C4-2B (cell line): Measurements from ENCODE around the gene STK4.

Source experiments
- H3K27ac ChIP-seq: fragments of 450-650 bp; 2 replicates; pipeline ENCODE4 v1.5.1; 2017
- ZFX ChIP-seq: fragments of 450-650 bp; IDR thresholded peaks from 2 replicates; pipeline ENCODE4 v1.6.1; 2017
- TF ChIP-seq, protein P1 (sequence below): fragments of 450-650 bp; conservative IDR thresholded peaks from 2 replicates; pipeline ENCODE4 v1.5.1; 2017; ENCODE audit warnings: mild to moderate bottlenecking

Gene STK4

DNA sequence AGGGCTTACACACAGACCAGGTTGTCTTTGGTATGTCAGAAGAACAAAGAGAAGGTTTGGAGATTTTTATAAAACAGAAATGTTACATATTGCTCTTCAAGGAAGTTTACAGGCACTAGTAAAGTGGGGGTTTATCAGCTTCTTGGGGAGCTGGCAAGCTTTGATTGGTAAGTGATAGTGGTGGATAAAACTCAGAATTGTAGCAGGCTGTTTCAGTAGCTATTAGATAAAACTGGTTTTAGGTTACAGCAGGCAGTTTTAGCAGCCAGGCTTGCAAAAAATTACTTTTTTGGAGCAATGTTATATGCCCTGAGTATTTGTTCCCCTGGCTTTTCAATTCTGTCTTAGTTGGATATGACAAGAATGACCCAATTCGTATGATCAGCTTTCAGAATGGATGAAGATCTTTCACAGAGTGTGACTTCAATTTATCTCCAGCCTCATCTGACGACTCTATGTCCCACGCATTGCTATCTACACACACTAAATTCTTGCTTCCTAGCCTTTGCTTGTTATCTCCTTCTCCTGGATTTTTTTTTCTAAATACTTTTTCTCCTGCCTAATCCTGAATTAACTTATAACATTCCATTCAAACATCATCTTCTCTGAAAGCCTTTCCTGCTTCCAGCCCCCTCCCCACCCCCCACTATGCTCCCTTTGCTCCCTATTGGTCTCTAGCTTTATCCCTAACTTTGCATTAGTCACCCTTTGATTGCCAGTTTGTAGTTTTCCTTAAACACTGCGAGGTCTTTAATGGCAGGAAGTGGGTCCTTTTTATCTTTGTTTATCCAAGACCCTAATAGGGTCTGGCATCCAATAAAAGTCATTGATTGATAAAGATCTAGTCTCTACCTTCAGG lies 5.1 kb upstream of the STK4 start:
- H3K27ac ChIP-seq, result no peak overlapping the region
- TF ChIP-seq, protein P1, sequence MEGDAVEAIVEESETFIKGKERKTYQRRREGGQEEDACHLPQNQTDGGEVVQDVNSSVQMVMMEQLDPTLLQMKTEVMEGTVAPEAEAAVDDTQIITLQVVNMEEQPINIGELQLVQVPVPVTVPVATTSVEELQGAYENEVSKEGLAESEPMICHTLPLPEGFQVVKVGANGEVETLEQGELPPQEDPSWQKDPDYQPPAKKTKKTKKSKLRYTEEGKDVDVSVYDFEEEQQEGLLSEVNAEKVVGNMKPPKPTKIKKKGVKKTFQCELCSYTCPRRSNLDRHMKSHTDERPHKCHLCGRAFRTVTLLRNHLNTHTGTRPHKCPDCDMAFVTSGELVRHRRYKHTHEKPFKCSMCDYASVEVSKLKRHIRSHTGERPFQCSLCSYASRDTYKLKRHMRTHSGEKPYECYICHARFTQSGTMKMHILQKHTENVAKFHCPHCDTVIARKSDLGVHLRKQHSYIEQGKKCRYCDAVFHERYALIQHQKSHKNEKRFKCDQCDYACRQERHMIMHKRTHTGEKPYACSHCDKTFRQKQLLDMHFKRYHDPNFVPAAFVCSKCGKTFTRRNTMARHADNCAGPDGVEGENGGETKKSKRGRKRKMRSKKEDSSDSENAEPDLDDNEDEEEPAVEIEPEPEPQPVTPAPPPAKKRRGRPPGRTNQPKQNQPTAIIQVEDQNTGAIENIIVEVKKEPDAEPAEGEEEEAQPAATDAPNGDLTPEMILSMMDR, result no peak
- no peak for TF ChIP-seq ZFX

GRCh38 chr20:44961870-44962267 lies 4.4 kb upstream of the STK4 start:
- no peak overlapping the region for H3K27ac ChIP-seq
- TF ChIP-seq, protein P1, result no peak
- no peak for TF ChIP-seq ZFX

DNA sequence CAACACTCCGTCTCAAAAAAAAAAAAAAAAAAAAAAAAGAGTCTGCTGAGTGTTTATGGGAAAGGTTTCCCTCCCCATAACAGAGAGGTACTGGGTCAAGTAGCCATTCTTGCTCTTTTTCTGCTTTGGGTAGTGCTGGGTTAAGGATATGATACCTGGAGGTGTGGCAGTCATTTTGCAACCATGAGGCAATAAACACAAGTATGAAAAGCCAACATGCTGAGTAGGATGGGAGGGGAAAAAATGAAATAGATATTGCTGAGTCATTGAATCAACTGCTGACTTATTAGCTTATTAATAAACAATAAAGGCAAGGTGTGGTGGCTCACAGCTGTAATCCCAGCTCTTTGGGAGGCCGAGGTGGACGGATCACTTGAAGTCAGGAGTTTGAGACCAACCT lies 3.8 kb upstream of the STK4 start:
- TF ChIP-seq, protein P1, result no peak
- no peak for TF ChIP-seq ZFX
- no peak overlapping the region for H3K27ac ChIP-seq

GRCh38 chr20:44963325-44964215 lies 2.7 kb upstream of the STK4 start:
- TF ChIP-seq, protein P1, result no peak
- no peak for TF ChIP-seq ZFX
- H3K27ac ChIP-seq, result no peak overlapping the region

- TF ChIP-seq, protein P1, result no peak
- no peak for TF ChIP-seq ZFX
- peak overlapping the region; percentile 77 for H3K27ac ChIP-seq
Measured at GRCh38 chr20:44965651-44966029, 672 bp upstream of the STK4 start.

- peak overlapping the region; percentile 77 for H3K27ac ChIP-seq
- TF ChIP-seq, protein P1, result no peak
Measured at GRCh38 chr20:44967207-44967807, 995 bp downstream of the STK4 start.
